Tongue (tissue), 3 donors: ENCODE data around the gene CHRM2. TPM values are rescaled to one million over a fixed set of nuclear protein-coding genes. Genes with fewer than 3 reads are reported as not detected.

Experiments used
- DNase-seq: peaks from one replicate; pipeline ENCODE4 v3.0.0-alpha.2; 2015
- small RNA-seq: library from RNA; depleted of rRNA; stranded (forward); fragments of <200 nt; gene quantifications from one replicate; pipeline ENCODE3, GENCODE V24; 2014; ENCODE audit warnings: low replicate concordance
- total RNA-seq: library from RNA; depleted of rRNA; stranded (reverse); fragments of >200 nt; gene quantifications from one replicate; pipeline ENCODE4 v1.2.3, GENCODE V29; 2014

Gene CHRM2
- total RNA-seq, 1 donor from 2014 or later: 1.0 TPM

- no peak for DNase-seq
Observed at GRCh38 chr7:137032436-137032835, 164.0 kb downstream of the CHRM2 start.

DNA sequence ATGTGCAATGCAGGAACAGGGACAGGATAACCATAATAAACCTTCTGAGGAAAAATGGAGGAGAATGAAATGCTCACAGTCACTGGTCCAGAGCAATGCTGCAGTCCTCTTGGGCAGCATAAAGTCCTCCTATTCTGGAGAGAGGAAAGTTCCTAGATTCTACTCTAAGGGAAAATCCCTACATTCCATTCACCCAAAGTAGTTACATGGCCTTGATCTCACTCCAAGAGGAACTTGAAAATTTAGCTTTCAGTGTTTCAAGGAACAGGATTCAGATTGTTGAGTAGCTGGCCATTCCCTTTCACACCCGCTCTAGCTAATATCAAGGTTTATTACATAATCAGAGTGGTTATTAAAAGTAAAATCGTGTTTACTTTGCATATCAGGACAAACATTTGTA lies 168.3 kb downstream of the CHRM2 start:
- DNase-seq: no peak

DNA sequence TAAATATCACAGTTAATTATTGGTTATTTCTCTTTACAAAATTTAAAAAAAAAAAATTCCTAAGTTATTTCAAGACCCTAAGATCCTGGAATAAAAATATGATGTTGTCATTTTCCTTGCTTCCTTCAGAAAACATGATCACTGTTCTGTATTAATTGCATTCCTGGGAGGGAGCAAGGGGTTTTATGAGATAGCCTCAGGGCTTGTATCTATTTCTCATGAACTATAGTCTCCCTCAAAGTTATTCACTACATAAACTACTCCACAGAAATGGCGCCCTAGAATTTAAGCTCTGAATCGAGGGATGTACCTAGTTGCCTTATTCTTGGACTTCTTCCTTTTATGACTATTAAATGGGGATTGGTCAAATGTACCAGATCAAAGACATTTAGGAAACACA lies 170.3 kb downstream of the CHRM2 start:
- no peak for DNase-seq

- no peak for DNase-seq
Observed at GRCh38 chr7:137040745-137041144, 172.3 kb downstream of the CHRM2 start.

GRCh38 chr7:137045573-137045972 lies 177.1 kb downstream of the CHRM2 start:
- DNase-seq: no peak

GRCh38 chr7:137069249-137069963 lies 201.0 kb downstream of the CHRM2 start:
- no peak for DNase-seq

Small RNAs within 50 kb of the gene (small RNA-seq; reads per million reads assigned to genes)
- gene KRT8P51 (not detected), gene MIR490 (not detected)
